ENCODE measurements around the gene ZNF460. TPM values are rescaled to one million over a fixed set of nuclear protein-coding genes. Genes with fewer than 3 reads are reported as not detected.

Gene ZNF460
- 17.0 and 30.3 TPM in 2 replicates for total RNA-seq

DNA sequence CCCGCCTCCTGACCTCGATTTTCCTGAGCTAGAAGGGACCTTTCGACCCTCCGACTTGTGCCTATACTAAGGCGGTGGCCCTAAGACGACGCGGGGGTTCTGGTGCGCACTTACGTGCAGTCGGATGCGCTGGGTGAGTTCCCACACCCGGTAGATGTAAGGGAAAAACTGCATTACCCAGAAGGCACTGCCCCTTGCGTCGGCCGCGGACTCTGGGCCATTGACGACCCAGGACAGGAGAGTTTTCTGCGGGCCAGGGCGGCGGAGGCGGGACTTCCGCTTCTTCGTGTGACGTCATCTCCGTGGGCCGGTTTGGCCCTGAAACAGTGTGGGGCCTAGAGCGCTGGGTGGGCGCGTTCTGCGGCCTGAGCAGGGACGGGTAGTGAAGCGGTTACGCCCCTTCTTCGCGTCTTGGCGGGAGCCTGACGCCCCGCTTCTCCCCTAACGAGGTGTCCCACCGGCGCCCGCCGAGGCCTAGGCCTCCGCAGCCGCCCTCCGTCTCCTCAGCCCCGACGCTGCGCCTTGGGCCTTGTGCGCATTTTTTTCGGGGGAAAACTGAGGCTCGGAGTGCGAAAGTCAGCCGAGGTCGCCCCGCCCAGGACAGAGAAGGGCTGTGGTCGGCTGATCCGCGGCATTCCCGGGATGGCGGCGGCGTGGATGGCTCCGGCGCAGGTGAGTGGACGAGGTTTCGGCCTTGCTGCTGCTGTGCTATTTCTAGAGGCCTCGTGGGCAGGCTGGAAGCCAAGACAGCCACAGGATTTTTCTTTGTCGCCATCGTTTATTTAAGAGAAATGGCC is at the start of gene ZNF460:
Gene ZNF460 (plus strand): TSS at position 321 of the 797 bp plus-strand sequence. CDS start 322 bp downstream, at position 643.
- TF ChIP-seq, protein P1, sequence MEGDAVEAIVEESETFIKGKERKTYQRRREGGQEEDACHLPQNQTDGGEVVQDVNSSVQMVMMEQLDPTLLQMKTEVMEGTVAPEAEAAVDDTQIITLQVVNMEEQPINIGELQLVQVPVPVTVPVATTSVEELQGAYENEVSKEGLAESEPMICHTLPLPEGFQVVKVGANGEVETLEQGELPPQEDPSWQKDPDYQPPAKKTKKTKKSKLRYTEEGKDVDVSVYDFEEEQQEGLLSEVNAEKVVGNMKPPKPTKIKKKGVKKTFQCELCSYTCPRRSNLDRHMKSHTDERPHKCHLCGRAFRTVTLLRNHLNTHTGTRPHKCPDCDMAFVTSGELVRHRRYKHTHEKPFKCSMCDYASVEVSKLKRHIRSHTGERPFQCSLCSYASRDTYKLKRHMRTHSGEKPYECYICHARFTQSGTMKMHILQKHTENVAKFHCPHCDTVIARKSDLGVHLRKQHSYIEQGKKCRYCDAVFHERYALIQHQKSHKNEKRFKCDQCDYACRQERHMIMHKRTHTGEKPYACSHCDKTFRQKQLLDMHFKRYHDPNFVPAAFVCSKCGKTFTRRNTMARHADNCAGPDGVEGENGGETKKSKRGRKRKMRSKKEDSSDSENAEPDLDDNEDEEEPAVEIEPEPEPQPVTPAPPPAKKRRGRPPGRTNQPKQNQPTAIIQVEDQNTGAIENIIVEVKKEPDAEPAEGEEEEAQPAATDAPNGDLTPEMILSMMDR (conservative IDR thresholded peaks at IDR 0.05; ENCODE audit: low read depth, low read length), result no peak
- DNase-seq (ENCODE audit: low read depth), result peak; percentile 63
- peak within 1 kb of the TSS; percentile 99 for H3K4me3 ChIP-seq (ENCODE audit: low read depth, low read length)

DNA sequence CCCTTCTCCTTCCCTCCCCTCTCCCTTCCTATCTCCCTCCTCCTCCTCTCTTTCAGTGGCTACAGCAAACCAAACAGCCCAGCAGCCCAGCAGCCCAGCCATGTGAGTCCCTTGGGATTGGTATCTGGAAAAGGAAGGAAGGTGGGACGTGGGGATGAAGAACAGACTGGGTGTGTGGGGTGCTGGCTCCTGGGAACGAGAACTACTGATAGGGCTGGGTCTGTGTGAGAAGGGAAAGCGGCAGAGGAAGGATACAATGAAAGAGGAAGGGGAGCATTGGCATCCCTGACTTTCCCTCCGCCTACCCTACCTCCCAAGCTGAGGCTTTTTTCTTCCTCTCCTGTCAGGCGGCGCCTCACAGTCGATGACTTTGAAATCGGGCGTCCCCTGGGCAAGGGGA is 48.6 kb upstream of the ZNF460 start:
- no peak overlapping the region for H3K4me3 ChIP-seq (ENCODE audit: low read depth, low read length)
- no peak for DNase-seq (ENCODE audit: low read depth)
- TF ChIP-seq, protein P1 (conservative IDR thresholded peaks at IDR 0.05; ENCODE audit: low read depth, low read length), result no peak

DNA sequence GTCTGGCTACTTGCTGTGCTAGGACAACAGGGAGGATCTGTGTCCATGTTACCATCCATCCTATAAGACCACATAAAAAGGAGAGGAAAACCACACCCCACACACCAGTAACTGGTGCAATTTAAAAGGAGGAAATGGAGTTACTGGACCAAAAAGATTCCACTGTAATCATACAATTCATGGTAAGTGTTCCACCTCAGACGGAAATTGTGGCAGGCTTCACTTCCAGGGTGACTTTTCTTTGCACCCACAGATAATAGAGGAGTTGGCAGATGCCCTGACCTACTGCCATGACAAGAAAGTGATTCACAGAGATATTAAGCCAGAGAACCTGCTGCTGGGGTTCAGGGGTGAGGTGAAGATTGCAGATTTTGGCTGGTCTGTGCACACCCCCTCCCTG is 47.1 kb upstream of the ZNF460 start:
- TF ChIP-seq, protein P1 (conservative IDR thresholded peaks at IDR 0.05; ENCODE audit: low read depth, low read length), result no peak
- no peak for DNase-seq (ENCODE audit: low read depth)
- no peak overlapping the region for H3K4me3 ChIP-seq (ENCODE audit: low read depth, low read length)

DNA sequence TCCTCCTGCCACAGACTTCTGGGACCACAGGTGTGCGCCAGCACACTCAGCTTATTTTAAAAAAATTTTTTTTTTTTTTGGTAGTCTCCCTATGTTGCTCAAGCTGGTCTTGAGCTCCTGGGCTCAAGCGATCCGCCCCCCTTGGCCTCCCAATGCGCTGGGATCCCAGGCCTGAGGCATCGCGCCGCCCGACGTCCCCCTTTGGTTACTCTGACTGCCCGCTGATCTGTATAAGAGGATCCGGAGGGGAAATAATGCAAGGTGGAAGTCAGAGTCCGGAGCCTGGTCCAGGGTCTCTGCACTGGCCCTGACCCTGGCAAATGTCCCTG is 40.3 kb upstream of the ZNF460 start:
- TF ChIP-seq, protein P1 (conservative IDR thresholded peaks at IDR 0.05; ENCODE audit: low read depth, low read length), result no peak
- DNase-seq (ENCODE audit: low read depth), result no peak

DNA sequence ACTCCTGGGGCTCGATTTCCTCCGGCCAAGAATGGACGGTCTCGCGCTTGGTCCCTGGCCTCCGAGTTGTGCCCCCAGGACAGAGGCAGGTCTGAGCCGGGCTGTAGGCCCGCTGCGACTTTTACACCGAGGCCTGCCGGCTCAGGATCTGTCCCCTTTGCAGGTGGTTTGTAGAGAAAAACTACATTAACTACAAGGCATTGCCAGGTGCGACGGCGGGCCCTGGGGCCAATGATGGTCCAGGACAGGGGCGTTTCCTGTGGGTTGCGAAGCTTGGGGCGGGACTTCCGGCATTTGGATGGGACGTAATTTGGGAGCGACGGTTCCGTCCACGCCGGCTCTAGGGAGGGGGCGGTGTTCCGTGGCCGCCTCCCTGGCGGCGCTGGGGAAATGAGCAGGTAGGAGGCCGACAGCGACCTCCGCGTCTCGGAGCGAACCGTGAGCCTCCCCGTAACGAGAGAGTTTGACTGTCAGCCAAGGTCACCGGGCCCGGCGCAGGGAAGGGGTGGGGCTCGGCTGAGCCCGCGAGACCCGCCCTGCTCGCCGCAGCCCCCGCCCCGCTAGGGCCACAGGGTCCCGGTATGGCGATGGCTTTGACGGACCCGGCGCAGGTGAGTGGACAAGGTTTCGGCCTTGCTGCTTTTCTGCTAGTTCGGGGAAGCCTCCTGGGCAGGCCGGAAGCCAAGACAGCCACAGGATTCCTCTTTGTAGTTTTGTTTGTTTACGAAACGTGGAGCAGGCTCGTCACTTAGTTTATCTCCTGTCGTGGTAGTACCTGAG is 39.8 kb upstream of the ZNF460 start, which contains the start of gene ZNF805:
Gene ZNF805 (plus strand): TSS at position 322 of the 780 bp plus-strand sequence. CDS start 260 bp downstream, at position 582.
- TF ChIP-seq, protein P1 (conservative IDR thresholded peaks at IDR 0.05; ENCODE audit: low read depth, low read length), result peak; percentile 5
- peak; percentile 61 for DNase-seq (ENCODE audit: low read depth)
- H3K4me3 ChIP-seq (ENCODE audit: low read depth, low read length), result peak within 1 kb of the TSS; percentile 68

More for the DNA sequence above, 40.3 kb upstream of the ZNF460 start:
- peak overlapping the region; percentile 68 for H3K4me3 ChIP-seq (ENCODE audit: low read depth, low read length)

DNA sequence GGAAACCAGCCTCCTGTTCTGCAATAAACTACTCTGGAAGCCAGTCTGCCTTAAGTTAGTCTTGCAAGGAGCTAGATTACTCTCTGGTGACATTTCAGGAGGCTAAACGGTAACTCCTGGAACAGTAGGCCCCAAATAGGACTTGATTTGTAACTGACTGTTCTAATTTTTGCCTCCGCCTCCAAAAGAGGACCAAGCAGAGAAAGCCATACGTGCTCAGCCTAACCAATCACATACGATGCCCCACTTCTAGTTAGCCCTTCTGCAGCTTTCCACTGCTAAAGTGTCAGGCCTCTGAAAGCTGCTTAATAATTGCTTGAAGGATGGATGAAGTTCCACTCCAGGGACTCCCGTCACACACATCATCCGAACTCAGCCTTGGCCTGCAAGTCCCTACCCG is 39.1 kb upstream of the ZNF460 start:
- TF ChIP-seq, protein P1 (conservative IDR thresholded peaks at IDR 0.05; ENCODE audit: low read depth, low read length), result no peak
- DNase-seq (ENCODE audit: low read depth), result no peak
- peak overlapping the region; percentile 68 for H3K4me3 ChIP-seq (ENCODE audit: low read depth, low read length)
